Thoracic aorta (tissue), 2 donors: Measurements from ENCODE around the gene RHOG. TPM values are rescaled to one million over a fixed set of nuclear protein-coding genes. Genes with fewer than 3 reads are reported as not detected.
A peak's percentile ranks its signal among the peaks of the same experiment; 100 is the strongest.

Experiments used
- ATAC-seq: fragments of 150-250 bp; one replicate; pipeline ENCODE4 v1.8.0; 2017; ENCODE audit warnings: low read depth; ENCODE audit not compliant: insufficient number of reproducible peaks, low FRiP score
- DNase-seq: peaks from one replicate; pipeline ENCODE4 v3.0.0-alpha.2; 2020; ENCODE audit warnings: low spot score
- H3K27ac ChIP-seq, 2 donors: fragments of 200-600 bp; sonication (generic); 1 replicate in 1 of 2; 2 replicates in 1 of 2; pipeline ENCODE4 v1.5.1; 2016; ENCODE audit warnings: mild to moderate bottlenecking in 2 of 2, moderate library complexity in 2 of 2
- H3K27me3 ChIP-seq: fragments of 200-600 bp; sonication (generic); replicated peaks from 2 replicates; pipeline ENCODE4 v1.6.0; 2016; ENCODE audit warnings: mild to moderate bottlenecking; ENCODE audit not compliant: insufficient read depth
- H3K36me3 ChIP-seq: fragments of 200-600 bp; sonication (generic); one replicate; pipeline ENCODE4 v1.5.1; 2016
- H3K4me1 ChIP-seq, 2 donors: fragments of 200-600 bp; sonication (generic); 1 replicate in 1 of 2; 2 replicates in 1 of 2; pipeline versions ENCODE4 v1.5.1 to v1.6.0; 2016; ENCODE audit warnings: low read depth in 2 of 2, mild to moderate bottlenecking in 1 of 2; ENCODE audit not compliant: control insufficient read depth in 1 of 2
- H3K4me3 ChIP-seq: fragments of 200-600 bp; sonication (generic); 2 replicates; pipeline ENCODE4 v1.5.1; 2016; ENCODE audit warnings: mild to moderate bottlenecking
- H3K9me3 ChIP-seq: fragments of 200-600 bp; sonication (generic); 2 replicates; pipeline ENCODE4 v1.5.1; 2016
- CTCF ChIP-seq: fragments of 200-600 bp; sonication (generic); IDR thresholded peaks from one replicate; pipeline ENCODE4 v1.5.1; 2019; ENCODE audit warnings: antibody characterized with exemption
- total RNA-seq, 2 donors: library from RNA; depleted of rRNA; stranded (reverse); fragments of >200 nt; gene quantifications; one replicate each; pipeline versions ENCODE4 v1.1.0 to v1.2.3, GENCODE V29; 2016

RHOG gene
- total RNA-seq, 2 donors from 2014 or later, result 49.4 to 69.7 TPM

GRCh38 chr11:3802011-3802790 lies 38.6 kb downstream of the RHOG start:
- ATAC-seq (no peak), DNase-seq (no peak)
- Histone ChIP-seq H3K4me1 (peaks cover 0 to 7% of the 10 kb centered on the region in 2 donors), H3K27ac (no peak overlapping the region), H3K4me3 (no peak overlapping the region), H3K27me3 (no peaks in the 10 kb centered on the region), H3K9me3 (no peaks in the 10 kb centered on the region), H3K36me3 (no peaks in the 10 kb centered on the region)
- TF ChIP-seq CTCF, result no peak

- no peak overlapping the region for H3K27ac ChIP-seq
- no peak for ATAC-seq
- H3K9me3 ChIP-seq, result no peaks in the 10 kb centered on the region
- no peaks in the 10 kb centered on the region for H3K36me3 ChIP-seq
- H3K27me3 ChIP-seq, result no peaks in the 10 kb centered on the region
- no peak overlapping the region for H3K4me3 ChIP-seq
- H3K4me1 ChIP-seq, result peaks cover 16 to 20% of the 10 kb centered on the region in 2 donors
- no peak for TF ChIP-seq CTCF
- no peak for DNase-seq
These were observed 40.9 kb downstream of the RHOG start for GRCh38 chr11:3799873-3800272.

GRCh38 chr11:3799143-3799542 lies 41.6 kb downstream of the RHOG start:
- DNase-seq (no peak), ATAC-seq (no peak)
- no peaks in the 10 kb centered on the region for H3K9me3 ChIP-seq
- no peaks in the 10 kb centered on the region for H3K27me3 ChIP-seq
- no peaks in the 10 kb centered on the region for H3K36me3 ChIP-seq
- H3K4me3 ChIP-seq, result no peak overlapping the region
- H3K27ac ChIP-seq, result no peak overlapping the region
- TF ChIP-seq CTCF, result no peak
- H3K4me1 ChIP-seq, result peaks cover 17 to 27% of the 10 kb centered on the region in 2 donors

- peak within 1 kb of the TSS; percentile 94 for H3K4me3 ChIP-seq
- DNase-seq, result peak; percentile 99
- H3K4me1 ChIP-seq, result peaks cover 17 to 27% of the 10 kb centered on the region in 2 donors
- H3K27me3 ChIP-seq, result no peaks in the 10 kb centered on the region
- H3K27ac ChIP-seq, result peak within 1 kb of the TSS; percentile 89 to 93
- H3K36me3 ChIP-seq, result peaks cover 11% of the 10 kb centered on the region
- peak; percentile 97 for ATAC-seq
- no peak for TF ChIP-seq CTCF
- no peaks in the 10 kb centered on the region for H3K9me3 ChIP-seq
These were observed 43.2 kb downstream of the RHOG start, which contains the start of gene NUP98 for GRCh38 chr11:3797329-3798090. NUP98 (minus strand) TSS chr11:3797554; CDS start chr11:3782117, 15,437 bp downstream.

- no peak for DNase-seq
- H3K4me1 ChIP-seq, result peaks cover 17 to 27% of the 10 kb centered on the region in 2 donors
- peak overlapping the region; percentile 94 for H3K4me3 ChIP-seq
- peak overlapping the region; percentile 89 to 93 for H3K27ac ChIP-seq
- no peak for ATAC-seq
- no peaks in the 10 kb centered on the region for H3K9me3 ChIP-seq
- no peaks in the 10 kb centered on the region for H3K27me3 ChIP-seq
- TF ChIP-seq CTCF, result no peak
- peaks cover 11% of the 10 kb centered on the region for H3K36me3 ChIP-seq
These were observed 43.9 kb downstream of the RHOG start for GRCh38 chr11:3796801-3797328.
